K562 (cell line): ENCODE measurements around the gene NDUFS8. TPM values are rescaled to one million over a fixed set of nuclear protein-coding genes. Genes with fewer than 3 reads are reported as not detected.

ENCODE experiments used
- ATAC-seq: fragments of 200-7000 bp; cut with Tn5 transposase; 3 replicates; pipeline ENCODE4 v1.9.1; 2020; ENCODE audit warnings: moderate library complexity
- BruUV-seq: library from RNA; stranded (reverse); fragments of 400-500 nt; replicated peaks from 2 replicates; lab custom pipeline; 2021; lab: Mats Ljungman, UMichigan
- CTCF ChIA-PET: fragments of 300-600 bp; formaldehyde crosslinking; extraction: SDS; loops from one replicate; lab custom pipeline; 2021; ENCODE audit warnings: low intra/inter-chr PET ratio; lab: Yijun Ruan, JAX
- POLR2A ChIA-PET: fragments of 300-600, 350-650 bp; sonication (Branson Sonifier 250); formaldehyde crosslinking; extraction: SDS; loops from one replicate; lab custom pipeline; 2021; ENCODE audit warnings: antibody characterized with exemption, inconsistent platforms; lab: Yijun Ruan, JAX
- DNase-seq, 4 experiments: peaks; one replicate each; pipeline versions ENCODE4 v3.0.0 to v3.0.0-alpha.2; 2011 to 2018; ENCODE audit warnings: low spot score in 3 of 4, mixed read lengths in 3 of 4; ENCODE audit errors: extremely low read depth in 1 of 4
- FAIRE-seq: peaks from 2 replicates; lab custom pipeline; 2011; peaks lifted over from hg19 to GRCh38; lab: Jason Lieb, UNC
- H2AFZ ChIP-seq: 2 replicates; pipeline ENCODE4 v1.6.0; 2011; ENCODE audit warnings: low read depth, low read length, control low read depth, inconsistent platforms
- H3K27ac ChIP-seq: fragments of 200-600 bp; 3 replicates; pipeline ENCODE4 v1.8.0; 2011; ENCODE audit warnings: low read depth, mild to moderate bottlenecking, control low read depth, inconsistent platforms, low read length, moderate library complexity, mixed read lengths; ENCODE audit errors: extremely low read depth
- H3K27me3 ChIP-seq, 2 experiments: fragments of 300-600 bp in 1 of 2; 2 replicates in 1 of 2; 3 replicates in 1 of 2; pipeline versions ENCODE4 v1.6.0 to v1.8.0; 2011; ENCODE audit warnings: inconsistent platforms in 2 of 2, low read length in 2 of 2, mild to moderate bottlenecking in 1 of 2, mixed read lengths in 1 of 2, moderate library complexity in 1 of 2; ENCODE audit not compliant: control insufficient read depth in 2 of 2, insufficient read depth in 2 of 2
- H3K36me3 ChIP-seq: fragments of 300-600 bp; 3 replicates; pipeline ENCODE4 v1.8.0; 2011; ENCODE audit warnings: mild to moderate bottlenecking, low read length, inconsistent platforms; ENCODE audit not compliant: control insufficient read depth, insufficient read depth
- H3K4me1 ChIP-seq, 2 experiments: fragments of 200-600 bp in 1 of 2; replicated peaks in 1 of 2; 2 replicates in 1 of 2; 3 replicates in 1 of 2; pipeline versions ENCODE4 v1.5.1 to v1.8.0; 2011; ENCODE audit warnings: inconsistent platforms in 2 of 2, low read length in 2 of 2, mild to moderate bottlenecking in 1 of 2, mixed read lengths in 1 of 2, moderate library complexity in 1 of 2; ENCODE audit not compliant: control insufficient read depth in 2 of 2, insufficient read depth in 2 of 2
- H3K4me2 ChIP-seq: 2 replicates; pipeline ENCODE4 v1.6.1; 2011; ENCODE audit warnings: low read length, control low read depth, inconsistent platforms, mixed read lengths; ENCODE audit not compliant: insufficient read depth
- H3K4me3 ChIP-seq: fragments of 200-600 bp; sonication (generic), shearing (Covaris generic); 2 replicates; pipeline ENCODE4 v1.5.1; 2016; ENCODE audit warnings: control low read depth, inconsistent platforms
- H3K79me2 ChIP-seq: fragments of 200-600 bp; 3 replicates; pipeline ENCODE4 v1.8.0; 2011; ENCODE audit warnings: low read length, inconsistent platforms; ENCODE audit not compliant: control insufficient read depth, insufficient read depth
- H3K9ac ChIP-seq, 2 experiments: 2 replicates each; pipeline versions ENCODE4 v1.6.0 to v1.6.1; 2011; ENCODE audit warnings: low read depth in 2 of 2, low read length in 2 of 2, control low read depth in 1 of 2, inconsistent platforms in 1 of 2, mild to moderate bottlenecking in 1 of 2, mixed read lengths in 1 of 2; ENCODE audit not compliant: insufficient read depth in 1 of 2
- H3K9me1 ChIP-seq: one replicate; pipeline ENCODE4 v1.6.0; 2011; ENCODE audit warnings: inconsistent platforms, mild to moderate bottlenecking, low read length, moderate library complexity; ENCODE audit not compliant: control insufficient read depth, insufficient read depth
- H3K9me3 ChIP-seq: replicated peaks from 2 replicates; pipeline ENCODE4 v1.5.1; 2011; ENCODE audit warnings: low read depth, low read length, inconsistent platforms; ENCODE audit not compliant: control insufficient read depth, insufficient read depth
- H4K20me1 ChIP-seq: replicated peaks from 2 replicates; pipeline ENCODE4 v1.6.1; 2011; ENCODE audit warnings: low read length, inconsistent platforms, mixed read lengths; ENCODE audit not compliant: control insufficient read depth, insufficient read depth
- CREM ChIP-seq: IDR thresholded peaks from 2 replicates; pipeline ENCODE4 v1.6.1; 2014; ENCODE audit warnings: antibody characterized with exemption, low read depth
- FOSL1 ChIP-seq: fragments of 200-800 bp; sonication (Bioruptor generic); conservative IDR thresholded peaks from 2 replicates; pipeline ENCODE4 v1.6.1; 2016; ENCODE audit warnings: missing genetic modification characterization, missing compliant biosample characterization
- PCBP2 ChIP-seq: fragments of 200-400 bp; formaldehyde crosslinking; IDR thresholded peaks from 2 replicates; pipeline ENCODE4 v1.6.1; 2018; ENCODE audit warnings: low read length, low read depth, mild to moderate bottlenecking, moderate library complexity; ENCODE audit not compliant: poor library complexity, severe bottlenecking
- ZNF239 ChIP-seq: fragments of 250-450 bp; sonication (Bioruptor Pico); IDR thresholded peaks from 2 replicates; pipeline ENCODE4 v1.4.0; 2020; ENCODE audit warnings: mild to moderate bottlenecking
- ZNF24 ChIP-seq: fragments of 450-650 bp; IDR thresholded peaks from 2 replicates; pipeline ENCODE4 v1.6.1; 2016
- WGBS: fragments of 100-300 bp; shearing (Covaris generic); methylation state at CpG from one replicate; pipeline ENCODE4 v1.1.6; 2016; ENCODE audit warnings: low coverage, mixed read lengths; ENCODE audit not compliant: insufficient coverage; ENCODE audit errors: missing lambda C conversion rate; 5-methylcytosine and 5-hydroxymethylcytosine counted together
- in situ Hi-C: fragments of 300-500 bp; cut with MboI; formaldehyde crosslinking; loops from 4 replicates; pipeline ENCODE4 v1.15.0; 2018; ENCODE audit warnings: inconsistent platforms, mixed read lengths
- intact Hi-C: fragments of 100-400 bp; cut with micrococcal nuclease; formaldehyde crosslinking; loops from 2 replicates; pipeline ENCODE4 v1.14.2; 2022
- polyA plus RNA-seq, 8 experiments: library from polyadenylated mRNA; depleted of rRNA in 4 of 8; stranded (reverse) in 5 of 8; unstranded in 3 of 8; fragments of >200 nt; fragmentation: Nextera tagmentation in 2 of 8; fragmentation: Illumina TruSeq in 1 of 8; extraction: Ambion mirVana in 2 of 8; extraction: Trizol in 1 of 8; gene quantifications; 2 replicates each; pipeline versions ENCODE4 v1.2.1 to v1.2.3, GENCODE V29; 2011 to 2014; ENCODE audit warnings: inconsistent platforms in 1 of 8, missing spikeins in 1 of 8
- total RNA-seq, 7 experiments: library from RNA; depleted of rRNA in 6 of 7; stranded (reverse); fragments of >200 nt in 6 of 7; fragmentation: Illumina TruSeq in 2 of 7; extraction: Trizol in 2 of 7; gene quantifications; 2 replicates each; pipeline versions ENCODE4 v1.2.1 to v1.2.3, GENCODE V29; 2011 to 2021; ENCODE audit warnings: low replicate concordance in 1 of 7

NDUFS8 gene
- total and polyA plus RNA-seq, 9 of the 15 experiments (the other 6 are each of a cell fraction or from before 2014, with no cell fraction given), result 36.5 to 351 (median 101) TPM

- TF ChIP-seq CREM (0 out of 2 replicates have a peak, but pooled peaks have one; percentile 11), ZNF239 (CRISPR knock-in tag) (no peak), FOSL1 (tag) (no peak)
- TF ChIP-seq, all 486 proteins: peak for 3
Measured at GRCh38 chr11:68016904-68017817, 13.3 kb upstream of the NDUFS8 start (continued).

DNA sequence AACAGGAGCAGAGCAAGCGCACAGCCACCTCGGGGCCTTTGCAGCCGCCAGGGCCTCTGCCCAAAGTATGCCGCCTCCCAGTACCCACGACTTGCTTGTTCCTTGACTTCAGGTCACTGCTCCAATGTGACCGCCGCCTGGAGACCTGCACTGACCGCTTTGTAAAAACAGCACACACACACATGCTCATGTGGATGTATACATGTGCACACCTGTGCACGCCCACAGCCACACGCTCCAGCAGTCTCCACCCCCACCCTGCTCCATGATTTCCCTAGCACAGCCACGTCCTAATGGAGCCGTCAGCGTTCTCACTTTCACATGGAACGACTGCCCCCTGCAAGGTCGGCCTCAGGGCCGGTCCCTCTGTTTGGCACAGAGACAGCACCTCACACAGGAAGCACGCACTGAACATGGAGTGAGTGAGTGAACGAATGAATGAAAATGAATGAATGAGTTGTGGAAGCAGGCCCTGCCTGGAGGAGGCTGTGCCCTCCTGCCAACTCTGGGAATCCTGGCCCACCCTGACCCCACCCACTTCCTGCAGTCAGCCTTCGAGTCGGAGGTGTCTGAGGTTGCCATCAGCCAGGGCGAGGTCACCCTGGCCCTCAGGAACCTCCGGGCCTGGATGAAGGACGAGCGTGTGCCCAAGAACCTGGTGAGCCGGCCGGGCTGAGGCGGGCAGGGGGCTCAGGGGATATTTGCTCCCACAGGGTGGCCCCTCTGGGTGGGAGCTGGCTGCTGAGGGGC, 12.3 kb upstream of the NDUFS8 start:
- FAIRE-seq, result no peak
- no peaks in the 10 kb centered on the region for H3K36me3 ChIP-seq
- peaks cover 0 to 70% of the 10 kb centered on the region in 2 experiments; a peak in 2 of 5 replicates for H3K4me1 ChIP-seq
- H3K9me1 ChIP-seq, result no peaks in the 10 kb centered on the region
- no peaks in the 10 kb centered on the region for H3K27me3 ChIP-seq
- TF ChIP-seq PCBP2 (no peak), ZNF24 (peak; percentile 67; the same call in 1 of the 2 replicates)
- in situ Hi-C loops, result no loop called here
- no peaks in the 10 kb centered on the region for H3K9me3 ChIP-seq
- no peak overlapping the region for H3K4me2 ChIP-seq
- intact Hi-C loops, result no loop called here
- H3K79me2 ChIP-seq, result no peaks in the 10 kb centered on the region
- H3K4me3 ChIP-seq, result no peak overlapping the region
- H4K20me1 ChIP-seq, result peaks cover 3% of the 10 kb centered on the region; the same call in 1 of the 2 replicates
- CTCF ChIA-PET, result no interaction called here
- no peak for DNase-seq
- ATAC-seq, result no peak
- H3K9ac ChIP-seq, result peak overlapping the region in 1 of 2 experiments; percentile 68; a peak in 1 of 4 replicates
- WGBS, result 41% methylated on average over 27 of the region's 27 CpGs
- BruUV-seq, result no TSS peak
- H3K27ac ChIP-seq, result no peak overlapping the region
- H2AFZ ChIP-seq, result no peak overlapping the region
- POLR2A ChIA-PET, result no interaction called here
